ENCODE measurements around the gene FIGN. TPM values are rescaled to one million over a fixed set of nuclear protein-coding genes. Genes with fewer than 3 reads are reported as not detected.

Gene FIGN
- total RNA-seq, 6 experiments from 2014 or later: 1.3 to 4.4 (median 2.0) TPM

DNA sequence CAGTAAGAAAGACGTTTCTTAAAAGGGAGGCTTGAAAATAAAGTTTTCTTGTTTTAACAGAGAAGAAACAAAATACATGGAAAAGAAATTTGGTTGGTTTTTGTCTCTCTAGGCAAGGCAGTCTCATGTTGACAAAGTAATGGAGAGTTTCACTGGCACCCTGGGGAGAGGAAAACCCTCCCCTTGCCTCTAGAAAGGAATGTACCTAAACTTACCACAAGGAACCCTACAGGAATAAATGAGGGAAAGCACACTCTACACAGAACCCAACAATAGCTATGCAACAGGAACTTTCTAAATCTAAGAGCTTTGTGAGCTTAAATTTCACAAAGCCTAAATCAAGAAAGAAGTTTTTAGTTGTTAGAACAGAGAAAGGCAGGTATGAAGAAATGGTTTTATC, 37.0 kb downstream of the FIGN start:
- peaks cover 10% of the 10 kb centered on the region; the same call in 1 of the 2 replicates for H3K4me1 Mint-ChIP-seq (ENCODE audit: low read depth)
- H3K9me3 Mint-ChIP-seq: no peaks in the 10 kb centered on the region; the same call in 1 of the 2 replicates
- TF ChIP-seq, protein P1, sequence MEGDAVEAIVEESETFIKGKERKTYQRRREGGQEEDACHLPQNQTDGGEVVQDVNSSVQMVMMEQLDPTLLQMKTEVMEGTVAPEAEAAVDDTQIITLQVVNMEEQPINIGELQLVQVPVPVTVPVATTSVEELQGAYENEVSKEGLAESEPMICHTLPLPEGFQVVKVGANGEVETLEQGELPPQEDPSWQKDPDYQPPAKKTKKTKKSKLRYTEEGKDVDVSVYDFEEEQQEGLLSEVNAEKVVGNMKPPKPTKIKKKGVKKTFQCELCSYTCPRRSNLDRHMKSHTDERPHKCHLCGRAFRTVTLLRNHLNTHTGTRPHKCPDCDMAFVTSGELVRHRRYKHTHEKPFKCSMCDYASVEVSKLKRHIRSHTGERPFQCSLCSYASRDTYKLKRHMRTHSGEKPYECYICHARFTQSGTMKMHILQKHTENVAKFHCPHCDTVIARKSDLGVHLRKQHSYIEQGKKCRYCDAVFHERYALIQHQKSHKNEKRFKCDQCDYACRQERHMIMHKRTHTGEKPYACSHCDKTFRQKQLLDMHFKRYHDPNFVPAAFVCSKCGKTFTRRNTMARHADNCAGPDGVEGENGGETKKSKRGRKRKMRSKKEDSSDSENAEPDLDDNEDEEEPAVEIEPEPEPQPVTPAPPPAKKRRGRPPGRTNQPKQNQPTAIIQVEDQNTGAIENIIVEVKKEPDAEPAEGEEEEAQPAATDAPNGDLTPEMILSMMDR (IDR thresholded peaks at IDR 0.05): no peak
- no peak overlapping the region for H3K27ac Mint-ChIP-seq
- H3K4me3 Mint-ChIP-seq: no peak overlapping the region
- peaks cover 4% of the 10 kb centered on the region for H3K27me3 Mint-ChIP-seq (ENCODE audit: insufficient read depth)
- no peak for DNase-seq
- H3K36me3 Mint-ChIP-seq (ENCODE audit: low read depth): no peaks in the 10 kb centered on the region

- Mint-ChIP-seq H3K4me1 (ENCODE audit: low read depth) (peaks cover 13% of the 10 kb centered on the region; the same call in 1 of the 2 replicates), H3K36me3 (ENCODE audit: low read depth) (no peaks in the 10 kb centered on the region), H3K27ac (no peak overlapping the region), H3K27me3 (ENCODE audit: insufficient read depth) (peaks cover 4% of the 10 kb centered on the region), H3K9me3 (no peaks in the 10 kb centered on the region; the same call in 1 of the 2 replicates), H3K4me3 (no peak overlapping the region)
- TF ChIP-seq, protein P1 (IDR thresholded peaks at IDR 0.05): no peak
- DNase-seq: no peak
These were observed 37.8 kb downstream of the FIGN start for GRCh38 chr2:163697846-163698637.

GRCh38 chr2:163697429-163697828, 38.4 kb downstream of the FIGN start:
- DNase-seq: no peak

DNA sequence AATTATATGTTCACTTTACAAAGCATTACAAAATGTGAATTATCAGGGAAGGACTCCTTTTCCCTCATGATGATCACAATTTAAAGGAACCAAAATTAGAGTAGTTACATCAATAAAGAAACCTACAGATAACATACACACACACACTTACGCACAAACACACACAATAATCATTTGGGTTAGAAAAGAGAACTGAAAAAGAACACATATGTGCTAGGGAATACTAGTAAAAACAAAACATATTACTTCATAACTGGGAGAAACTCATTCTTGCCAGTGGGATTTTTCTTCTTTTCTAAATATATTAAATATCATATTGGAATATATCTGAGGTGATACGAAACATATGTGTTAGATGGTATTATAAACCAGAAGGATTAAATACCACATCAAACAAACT, 42.3 kb downstream of the FIGN start:
- H3K4me3 Mint-ChIP-seq: no peak overlapping the region; the same call in 1 of the 2 replicates
- no peaks in the 10 kb centered on the region; the same call in 1 of the 2 replicates for H3K9me3 Mint-ChIP-seq
- H3K36me3 Mint-ChIP-seq (ENCODE audit: low read depth): no peaks in the 10 kb centered on the region
- DNase-seq: no peak
- H3K4me1 Mint-ChIP-seq (ENCODE audit: low read depth): peaks cover 11% of the 10 kb centered on the region; the same call in 1 of the 2 replicates
- TF ChIP-seq, protein P1 (IDR thresholded peaks at IDR 0.05): no peak
- H3K27ac Mint-ChIP-seq: no peak overlapping the region
- H3K27me3 Mint-ChIP-seq (ENCODE audit: insufficient read depth): peaks cover 4% of the 10 kb centered on the region

More at GRCh38 chr2:163697429-163697828, 38.4 kb downstream of the FIGN start:
- H3K9me3 Mint-ChIP-seq: no peaks in the 10 kb centered on the region; the same call in 1 of the 2 replicates
- H3K4me1 Mint-ChIP-seq (ENCODE audit: low read depth): peaks cover 19% of the 10 kb centered on the region; the same call in 1 of the 2 replicates
- peaks cover 4% of the 10 kb centered on the region for H3K27me3 Mint-ChIP-seq (ENCODE audit: insufficient read depth)
- TF ChIP-seq, protein P1 (IDR thresholded peaks at IDR 0.05): no peak
- no peak overlapping the region for H3K27ac Mint-ChIP-seq
- H3K4me3 Mint-ChIP-seq: no peak overlapping the region
- no peaks in the 10 kb centered on the region for H3K36me3 Mint-ChIP-seq (ENCODE audit: low read depth)

DNA sequence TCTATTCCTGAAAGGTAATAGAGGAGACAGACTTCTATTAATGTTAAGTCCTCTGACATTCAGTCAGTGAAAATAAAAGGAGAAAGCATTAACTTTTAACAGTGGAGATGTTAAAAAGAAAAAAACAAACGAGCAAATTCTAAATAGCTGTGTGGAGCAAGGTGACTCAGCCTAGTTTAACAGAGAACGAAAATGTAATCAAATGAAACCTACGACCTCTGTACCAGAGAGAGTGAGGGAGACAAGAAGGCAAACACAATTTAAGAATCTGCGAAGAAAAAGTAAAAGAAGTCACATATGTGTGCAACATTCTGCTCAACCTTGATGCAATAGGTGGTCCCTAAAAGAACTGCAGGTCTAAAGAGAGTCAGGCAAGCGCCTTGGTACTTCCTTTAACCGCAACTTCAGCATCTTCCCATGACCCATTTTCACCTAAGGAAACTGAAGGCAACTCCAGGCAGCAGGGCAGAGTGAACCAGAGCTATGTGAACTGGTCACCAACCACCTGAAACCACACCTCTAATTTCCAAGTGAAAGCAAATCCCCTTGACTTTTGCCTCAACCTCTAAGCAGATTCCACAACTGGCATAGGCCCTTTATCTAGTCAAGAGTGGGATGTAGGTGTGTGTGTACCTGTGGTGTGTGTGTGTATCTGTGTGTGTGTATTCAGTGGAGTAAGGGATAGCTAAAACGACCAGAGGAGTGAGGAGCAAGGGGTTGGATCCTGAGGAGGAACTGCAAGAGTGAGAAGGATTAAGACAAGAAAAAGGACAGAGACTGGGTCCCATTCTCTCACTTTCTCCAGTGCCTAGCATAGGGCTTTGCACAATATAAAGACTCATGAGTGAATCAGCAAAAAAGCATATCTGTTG, 43.0 kb downstream of the FIGN start:
- Mint-ChIP-seq H3K27ac (no peak overlapping the region), H3K27me3 (ENCODE audit: insufficient read depth) (peaks cover 2% of the 10 kb centered on the region), H3K4me1 (ENCODE audit: low read depth) (peaks cover 11% of the 10 kb centered on the region; the same call in 1 of the 2 replicates), H3K9me3 (no peaks in the 10 kb centered on the region; the same call in 1 of the 2 replicates), H3K36me3 (ENCODE audit: low read depth) (no peaks in the 10 kb centered on the region), H3K4me3 (peak overlapping the region; percentile 56; the same call in 1 of the 2 replicates)
- DNase-seq: no peak
- TF ChIP-seq, protein P1 (IDR thresholded peaks at IDR 0.05): no peak

Data from HFFc6 (cell line).